Calu3 (cell line): ENCODE data around the gene ERFE. TPM values are rescaled to one million over a fixed set of nuclear protein-coding genes. Genes with fewer than 3 reads are reported as not detected.

Source experiments
- BruUV-seq: library from RNA; stranded (reverse); fragments of 400-500 nt; replicated peaks from 2 replicates; lab custom pipeline; 2021; lab: Mats Ljungman, UMichigan
- CTCF ChIA-PET: fragments of 300-600 bp; sonication (Branson Sonifier 250); formaldehyde crosslinking; loops from one replicate; lab custom pipeline; 2022; ENCODE audit warnings: antibody characterized with exemption; lab: Charles Lee
- DNase-seq: peaks from one replicate; pipeline ENCODE4 v3.0.0; 2022
- H3K27ac Mint-ChIP-seq: one replicate; pipeline ENCODE4 v1.8.0; 2022; ENCODE audit warnings: mixed read lengths; ENCODE audit not compliant: unreplicated experiment
- H3K27me3 Mint-ChIP-seq: one replicate; pipeline ENCODE4 v1.8.0; 2022; ENCODE audit warnings: mixed read lengths; ENCODE audit not compliant: unreplicated experiment
- H3K36me3 Mint-ChIP-seq: one replicate; pipeline ENCODE4 v1.8.0; 2022; ENCODE audit warnings: mild to moderate bottlenecking, moderate library complexity, mixed read lengths; ENCODE audit not compliant: insufficient read depth, unreplicated experiment
- H3K4me1 Mint-ChIP-seq: one replicate; pipeline ENCODE4 v1.8.0; 2022; ENCODE audit warnings: mild to moderate bottlenecking, low read depth, mixed read lengths; ENCODE audit not compliant: unreplicated experiment
- H3K4me3 Mint-ChIP-seq: one replicate; pipeline ENCODE4 v1.8.0; 2022; ENCODE audit warnings: mild to moderate bottlenecking, low read depth, moderate library complexity, mixed read lengths; ENCODE audit not compliant: unreplicated experiment
- H3K9me3 Mint-ChIP-seq: one replicate; pipeline ENCODE4 v1.8.0; 2022; ENCODE audit warnings: low read depth, mixed read lengths; ENCODE audit not compliant: unreplicated experiment
- intact Hi-C: fragments of 100-400 bp; cut with micrococcal nuclease; formaldehyde crosslinking; loops from one replicate; pipeline ENCODE4 v1.10.0; 2022; ENCODE audit not compliant: unreplicated experiment
- total RNA-seq: library from RNA; stranded (reverse); gene quantifications from 2 replicates; pipeline ENCODE4 v1.2.3, GENCODE V29; 2022
- TF ChIP-seq, protein P1 (sequence below): fragments of 200-600 bp; IDR thresholded peaks from one replicate; pipeline ENCODE4 v1.8.0; 2022; ENCODE audit warnings: antibody characterized with exemption; ENCODE audit not compliant: unreplicated experiment

The ERFE gene
- total RNA-seq, 1 experiment from 2014 or later: 4.0 TPM

DNA sequence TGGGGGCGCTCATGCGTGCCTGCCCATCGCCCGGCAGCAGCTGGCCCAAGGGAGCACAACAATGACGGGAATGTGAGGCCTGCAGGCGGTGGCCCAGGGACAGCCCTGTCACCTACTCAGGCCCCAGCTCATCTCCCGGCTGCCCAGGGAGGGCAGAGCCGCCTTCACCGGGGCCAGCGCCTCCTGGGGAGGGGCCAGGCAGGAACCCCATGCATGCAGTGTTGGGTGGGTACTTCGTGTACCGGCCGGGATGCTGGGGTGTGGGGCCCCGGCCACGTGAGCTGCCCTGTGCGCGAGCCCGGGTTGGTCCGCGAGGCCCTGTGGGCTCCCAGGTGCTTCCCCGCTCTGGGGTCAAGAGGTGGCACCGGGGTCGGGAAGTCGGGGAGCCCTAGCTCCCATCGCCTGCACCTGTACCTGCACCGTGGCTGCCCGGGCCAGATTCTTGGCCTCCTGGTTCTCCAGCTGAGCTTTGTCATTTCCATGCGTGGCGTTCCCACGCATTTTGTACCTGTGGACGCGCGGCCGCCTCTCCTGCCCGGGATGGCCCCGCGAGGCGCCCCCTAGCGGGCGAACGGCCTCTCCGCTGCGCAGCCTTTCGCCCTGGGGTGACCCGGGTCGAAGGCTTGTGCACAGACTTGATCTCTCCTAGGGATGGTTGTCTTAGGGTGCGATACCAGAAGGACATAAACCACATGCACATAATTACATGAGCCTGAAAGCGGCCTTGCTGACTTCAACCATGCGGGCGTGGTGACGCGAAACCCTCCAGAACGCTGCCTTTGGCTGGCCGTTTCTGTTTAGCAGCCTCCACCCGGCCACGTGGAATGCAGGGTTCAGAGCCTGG is 19.4 kb upstream of the ERFE start:
- intact Hi-C loops: loop anchor here (5.0 kb wide), 1 partner anchor 77 kb away; the partner anchor contains the start of gene SCLY
- no peak overlapping the region for H3K27ac Mint-ChIP-seq
- H3K4me3 Mint-ChIP-seq: no peak overlapping the region
- TF ChIP-seq, protein P1, sequence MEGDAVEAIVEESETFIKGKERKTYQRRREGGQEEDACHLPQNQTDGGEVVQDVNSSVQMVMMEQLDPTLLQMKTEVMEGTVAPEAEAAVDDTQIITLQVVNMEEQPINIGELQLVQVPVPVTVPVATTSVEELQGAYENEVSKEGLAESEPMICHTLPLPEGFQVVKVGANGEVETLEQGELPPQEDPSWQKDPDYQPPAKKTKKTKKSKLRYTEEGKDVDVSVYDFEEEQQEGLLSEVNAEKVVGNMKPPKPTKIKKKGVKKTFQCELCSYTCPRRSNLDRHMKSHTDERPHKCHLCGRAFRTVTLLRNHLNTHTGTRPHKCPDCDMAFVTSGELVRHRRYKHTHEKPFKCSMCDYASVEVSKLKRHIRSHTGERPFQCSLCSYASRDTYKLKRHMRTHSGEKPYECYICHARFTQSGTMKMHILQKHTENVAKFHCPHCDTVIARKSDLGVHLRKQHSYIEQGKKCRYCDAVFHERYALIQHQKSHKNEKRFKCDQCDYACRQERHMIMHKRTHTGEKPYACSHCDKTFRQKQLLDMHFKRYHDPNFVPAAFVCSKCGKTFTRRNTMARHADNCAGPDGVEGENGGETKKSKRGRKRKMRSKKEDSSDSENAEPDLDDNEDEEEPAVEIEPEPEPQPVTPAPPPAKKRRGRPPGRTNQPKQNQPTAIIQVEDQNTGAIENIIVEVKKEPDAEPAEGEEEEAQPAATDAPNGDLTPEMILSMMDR: peak; percentile 64
- DNase-seq: no peak
- H3K27me3 Mint-ChIP-seq: no peaks in the 10 kb centered on the region
- no peaks in the 10 kb centered on the region for H3K9me3 Mint-ChIP-seq
- H3K4me1 Mint-ChIP-seq: peaks cover 28% of the 10 kb centered on the region
- peaks cover 10% of the 10 kb centered on the region for H3K36me3 Mint-ChIP-seq
- no TSS peak for BruUV-seq
- CTCF ChIA-PET: no interaction called here

DNA sequence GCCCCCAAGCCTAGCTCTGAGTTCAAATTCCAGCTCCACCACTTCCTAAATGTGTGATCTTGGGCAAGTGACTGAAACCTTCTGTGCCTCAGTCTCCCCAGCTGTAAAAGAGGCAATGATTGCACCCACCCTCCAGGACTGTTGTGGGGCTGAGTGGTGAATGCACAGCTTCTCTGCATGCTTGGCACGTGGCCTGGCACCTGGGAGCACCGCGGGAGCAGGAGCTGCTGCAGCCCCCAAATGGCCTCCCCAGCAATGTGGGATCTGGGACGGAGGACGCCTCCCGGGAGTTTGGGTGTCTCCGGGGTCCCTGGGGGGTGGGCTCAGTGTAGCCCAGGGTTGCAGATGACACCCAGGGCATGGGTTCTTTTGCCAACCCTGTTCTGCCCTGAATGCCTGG is 18.7 kb upstream of the ERFE start:
- intact Hi-C loops: loop anchor here (5.0 kb wide), 1 partner anchor 78 kb away; the partner anchor contains the start of gene SCLY
- CTCF ChIA-PET: no interaction called here
- TF ChIP-seq, protein P1: no peak
- Mint-ChIP-seq H3K36me3 (peaks cover 10% of the 10 kb centered on the region), H3K4me3 (no peak overlapping the region), H3K9me3 (no peaks in the 10 kb centered on the region), H3K27ac (no peak overlapping the region), H3K27me3 (no peaks in the 10 kb centered on the region), H3K4me1 (peaks cover 28% of the 10 kb centered on the region)
- DNase-seq: no peak
- BruUV-seq: no TSS peak

DNA sequence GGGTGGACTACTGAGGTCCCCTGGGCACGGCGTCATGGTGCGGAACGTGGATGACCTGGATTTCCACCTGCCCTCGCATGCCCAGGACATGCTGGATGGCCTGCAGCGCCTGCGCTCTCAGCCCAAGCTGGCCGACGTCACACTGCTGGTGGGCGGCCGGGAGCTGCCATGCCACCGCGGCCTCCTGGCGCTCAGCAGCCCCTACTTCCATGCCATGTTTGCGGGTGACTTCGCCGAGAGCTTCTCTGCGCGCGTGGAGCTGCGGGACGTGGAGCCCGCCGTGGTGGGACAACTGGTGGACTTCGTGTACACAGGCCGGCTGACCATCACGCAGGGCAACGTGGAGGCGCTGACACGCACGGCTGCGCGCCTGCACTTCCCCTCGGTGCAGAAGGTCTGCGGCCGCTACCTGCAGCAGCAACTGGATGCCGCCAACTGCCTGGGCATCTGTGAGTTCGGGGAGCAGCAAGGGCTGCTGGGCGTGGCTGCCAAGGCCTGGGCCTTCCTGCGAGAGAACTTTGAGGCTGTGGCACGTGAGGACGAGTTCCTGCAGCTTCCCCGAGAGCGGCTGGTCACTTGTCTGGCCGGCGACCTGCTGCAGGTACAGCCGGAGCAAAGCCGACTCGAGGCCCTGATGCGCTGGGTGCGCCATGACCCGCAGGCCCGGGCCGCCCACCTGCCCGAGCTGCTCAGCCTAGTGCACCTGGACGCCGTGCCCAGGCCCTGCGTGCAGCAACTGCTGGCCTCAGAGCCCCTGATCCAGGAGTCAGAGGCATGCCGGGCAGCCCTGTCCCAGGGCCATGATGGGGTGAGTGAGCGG is 17.8 kb upstream of the ERFE start:
- H3K4me1 Mint-ChIP-seq: peaks cover 28% of the 10 kb centered on the region
- no peaks in the 10 kb centered on the region for H3K27me3 Mint-ChIP-seq
- DNase-seq: no peak
- intact Hi-C loops: loop anchor here (5.0 kb wide), 1 partner anchor 79 kb away; the partner anchor contains the start of gene SCLY
- CTCF ChIA-PET: interaction anchor here (0.5 to 1.2 kb wide), 2 partner anchors 79 to 628 kb away, joined by 3 to 4 read pairs; no protein-coding TSS in a partner anchor
- H3K36me3 Mint-ChIP-seq: peaks cover 10% of the 10 kb centered on the region
- no peak overlapping the region for H3K4me3 Mint-ChIP-seq
- peak overlapping the region; percentile 42 for H3K27ac Mint-ChIP-seq
- no peaks in the 10 kb centered on the region for H3K9me3 Mint-ChIP-seq
- TF ChIP-seq, protein P1: no peak
- no TSS peak for BruUV-seq
